ENCODE data around the gene FAM53A.
"Not testable (repeated sequence)": the region's sequence is repeated elsewhere in the genome, so short reads cannot be mapped to it uniquely, and the experiment has no call there.

The FAM53A gene

DNA sequence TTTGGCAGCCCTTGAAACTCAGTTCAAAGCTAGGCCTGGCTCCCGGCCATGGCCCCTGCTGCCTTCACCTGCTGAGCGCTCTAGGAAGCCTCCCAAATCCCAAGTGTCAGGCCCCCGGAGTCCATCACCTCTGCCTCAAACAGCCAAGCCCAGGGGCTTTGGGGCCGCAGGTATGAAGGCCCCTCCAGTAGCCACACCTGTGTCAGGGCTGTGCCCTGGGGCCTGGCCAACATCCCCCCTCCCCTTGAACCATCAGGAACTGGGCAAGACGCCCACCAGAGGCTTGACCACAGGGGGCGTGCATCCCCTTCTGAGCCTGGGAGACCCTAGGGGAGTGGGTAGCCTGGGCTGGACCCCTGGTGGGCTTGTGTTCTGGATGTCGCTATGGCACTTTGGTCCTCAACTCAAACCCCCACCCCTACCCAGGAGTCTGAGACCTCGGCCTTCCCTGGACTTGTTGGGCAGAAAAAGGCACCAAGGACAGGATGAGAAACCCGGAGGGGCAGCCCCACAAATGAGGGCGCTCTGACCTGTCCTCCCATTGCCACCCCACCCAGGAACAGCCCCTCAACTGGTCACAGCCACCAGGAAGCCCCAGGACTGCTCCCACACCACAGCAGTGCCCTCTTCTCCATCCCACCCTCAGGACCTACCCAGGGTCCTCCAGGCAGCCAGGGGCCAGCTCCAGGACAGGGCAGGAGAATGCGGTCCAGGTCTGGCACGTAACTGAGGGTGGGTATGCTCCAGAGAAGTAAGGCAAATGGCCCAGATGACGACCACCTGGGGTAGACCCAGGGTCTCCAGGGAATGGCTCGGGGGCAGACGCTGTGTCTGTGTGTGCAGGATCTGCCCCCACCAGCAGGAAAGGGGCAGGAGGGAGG, 32.2 kb upstream of the FAM53A start:
- no peak for DNase-seq (ENCODE audit: low spot score)

GRCh38 chr4:1715002-1715758, 31.1 kb upstream of the FAM53A start:
- no peak for DNase-seq (ENCODE audit: low spot score)

GRCh38 chr4:1714303-1715001, 30.3 kb upstream of the FAM53A start:
- no peak for DNase-seq (ENCODE audit: low spot score)

- DNase-seq (ENCODE audit: low spot score), result no peak
These were observed 29.1 kb upstream of the FAM53A start for GRCh38 chr4:1713003-1713851.

- DNase-seq (ENCODE audit: low spot score), result peak; percentile 99
These were observed 28.3 kb upstream of the FAM53A start, which contains the start of gene SLBP for GRCh38 chr4:1712216-1713002. Gene SLBP, minus strand, starts transcription at chr4:1712319. Its CDS starts 131 bp downstream, at chr4:1712188.

DNA sequence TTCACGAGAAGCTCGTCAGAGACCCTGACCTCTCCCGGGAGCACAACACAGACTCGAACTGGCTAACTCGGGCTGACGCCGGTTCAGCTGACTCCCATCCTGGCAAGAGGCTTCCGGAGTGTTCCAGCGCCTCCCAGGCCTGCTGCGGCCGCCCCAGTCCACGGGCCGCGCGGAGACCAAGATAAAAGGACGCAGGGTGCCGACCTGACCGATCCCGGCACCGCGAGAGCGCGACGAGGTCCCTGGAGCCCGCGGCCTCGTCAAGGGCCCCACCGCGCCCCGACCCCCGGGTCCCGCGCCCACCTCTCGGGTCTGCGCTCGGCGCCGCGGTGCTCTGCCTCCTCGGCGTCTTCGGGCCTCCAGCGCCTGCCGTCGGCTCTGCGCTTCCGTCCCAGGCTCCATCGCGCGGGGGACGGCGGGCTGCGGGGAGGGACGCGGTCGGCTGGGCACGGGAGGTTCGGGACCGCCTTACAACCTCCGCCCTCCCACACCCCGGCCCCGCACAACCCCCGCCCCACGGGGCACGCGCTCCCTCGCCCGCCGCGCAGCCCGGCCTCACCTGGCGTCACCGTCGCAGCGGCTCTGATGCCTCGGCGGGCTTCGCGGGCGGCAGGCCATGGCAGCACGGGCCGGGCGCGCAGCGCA, 27.6 kb upstream of the FAM53A start:
- no peak for DNase-seq (ENCODE audit: low spot score)

- peak; percentile 28 for DNase-seq (ENCODE audit: low spot score)
These were observed 27.0 kb upstream of the FAM53A start for GRCh38 chr4:1711055-1711570.

- DNase-seq (ENCODE audit: low spot score), result no peak
These were observed 24.5 kb upstream of the FAM53A start for GRCh38 chr4:1708581-1708980.

DNA sequence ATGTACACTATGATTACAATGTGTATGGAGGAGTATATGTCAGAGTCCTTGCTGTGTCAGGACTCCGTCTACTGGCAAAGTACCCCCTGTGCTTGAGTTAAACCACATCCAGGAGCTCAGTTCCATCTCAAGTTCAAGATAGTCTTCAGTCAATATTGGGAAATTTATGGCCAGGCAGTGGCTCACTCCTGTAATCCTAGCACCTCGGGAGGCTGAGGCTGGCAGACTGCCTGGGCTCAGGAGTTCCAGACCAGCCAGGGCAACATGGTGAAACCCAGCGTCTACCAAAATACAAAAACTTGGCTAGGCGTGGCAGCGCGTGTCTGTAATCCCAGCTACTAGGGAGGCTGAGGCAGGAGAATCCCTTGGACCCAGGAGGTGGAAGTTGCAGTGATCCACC, 22.2 kb upstream of the FAM53A start:
- DNase-seq (ENCODE audit: low spot score), result no peak

DNA sequence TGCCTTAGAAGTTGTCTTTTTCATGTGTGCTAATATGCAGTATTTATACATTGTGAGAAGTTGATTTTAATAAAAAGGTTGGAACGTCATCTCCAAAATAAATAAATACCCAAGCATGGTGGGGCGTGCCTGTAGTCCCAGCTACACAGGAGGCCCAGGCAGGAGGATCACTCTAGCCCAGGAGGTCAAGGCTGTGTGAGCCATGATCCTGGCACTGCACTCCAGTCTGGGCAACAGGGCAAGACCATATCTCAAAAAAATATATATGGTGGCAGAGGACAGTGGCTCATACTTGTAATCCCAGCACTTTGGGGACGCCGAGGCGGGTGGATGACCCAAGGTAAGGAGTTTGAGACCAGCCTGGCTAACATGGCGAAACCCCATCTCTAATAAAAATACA, 21.6 kb upstream of the FAM53A start:
- no peak for DNase-seq (ENCODE audit: low spot score)

- DNase-seq (ENCODE audit: low spot score), result no peak
These were observed 19.8 kb upstream of the FAM53A start for GRCh38 chr4:1703867-1704266.

DNA sequence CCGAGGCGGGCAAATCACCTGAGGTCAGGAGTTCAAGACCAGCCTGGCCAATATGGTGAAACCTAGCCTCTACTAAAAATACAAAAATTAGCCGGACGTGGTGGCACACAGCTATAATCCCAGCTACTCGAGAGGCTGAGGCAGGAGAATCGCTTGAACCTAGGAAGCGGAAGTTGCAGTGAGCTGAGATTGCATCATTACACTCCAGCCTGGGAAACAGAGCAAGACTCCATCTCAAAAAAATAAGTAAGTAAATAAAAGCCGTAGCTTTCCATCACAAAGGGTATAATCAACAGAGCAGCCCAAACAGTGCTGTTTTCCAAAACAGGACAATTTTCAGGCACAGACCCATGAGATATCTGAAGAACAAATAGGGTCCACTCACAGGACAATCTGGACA, 17.6 kb upstream of the FAM53A start:
- DNase-seq (ENCODE audit: low spot score), result not testable (repeated sequence)

GRCh38 chr4:1695913-1696312, 11.8 kb upstream of the FAM53A start:
- no peak for DNase-seq (ENCODE audit: low spot score)

GRCh38 chr4:1693131-1693896, 9.2 kb upstream of the FAM53A start:
- DNase-seq (ENCODE audit: low spot score), result peak; percentile 87

DNA sequence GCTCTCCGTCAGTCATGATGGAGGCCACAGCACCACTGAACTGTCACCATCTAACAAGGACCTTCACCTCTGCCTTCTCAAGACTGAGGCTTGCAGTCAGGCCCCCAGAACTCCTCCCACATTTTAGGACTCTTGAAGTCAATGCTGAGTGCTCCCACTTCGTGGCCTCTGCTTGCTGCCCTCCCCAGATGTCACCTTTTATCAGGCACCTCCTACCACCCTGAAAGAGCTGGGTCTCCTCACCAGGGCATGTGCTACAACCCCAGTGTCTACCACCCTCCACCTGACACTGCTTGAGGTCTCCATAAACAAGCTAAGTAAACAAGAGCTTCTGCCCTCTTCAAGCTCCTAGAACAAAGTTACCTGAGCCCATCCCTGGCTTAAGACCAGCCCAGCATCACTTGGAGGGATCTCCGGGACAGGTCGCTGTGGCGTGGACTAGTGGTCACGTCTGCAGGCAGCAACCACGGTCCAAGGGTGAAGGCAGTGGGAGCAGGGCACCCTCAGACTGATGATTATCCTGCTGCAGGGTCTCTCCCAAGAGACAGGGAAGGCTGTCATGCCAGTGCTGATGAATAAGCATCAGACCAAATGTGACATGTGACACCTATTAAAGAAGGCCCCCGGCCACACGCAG, 7.7 kb upstream of the FAM53A start:
- no peak for DNase-seq (ENCODE audit: low spot score)

GRCh38 chr4:1690698-1691097, 6.6 kb upstream of the FAM53A start:
- no peak for DNase-seq (ENCODE audit: low spot score)

DNA sequence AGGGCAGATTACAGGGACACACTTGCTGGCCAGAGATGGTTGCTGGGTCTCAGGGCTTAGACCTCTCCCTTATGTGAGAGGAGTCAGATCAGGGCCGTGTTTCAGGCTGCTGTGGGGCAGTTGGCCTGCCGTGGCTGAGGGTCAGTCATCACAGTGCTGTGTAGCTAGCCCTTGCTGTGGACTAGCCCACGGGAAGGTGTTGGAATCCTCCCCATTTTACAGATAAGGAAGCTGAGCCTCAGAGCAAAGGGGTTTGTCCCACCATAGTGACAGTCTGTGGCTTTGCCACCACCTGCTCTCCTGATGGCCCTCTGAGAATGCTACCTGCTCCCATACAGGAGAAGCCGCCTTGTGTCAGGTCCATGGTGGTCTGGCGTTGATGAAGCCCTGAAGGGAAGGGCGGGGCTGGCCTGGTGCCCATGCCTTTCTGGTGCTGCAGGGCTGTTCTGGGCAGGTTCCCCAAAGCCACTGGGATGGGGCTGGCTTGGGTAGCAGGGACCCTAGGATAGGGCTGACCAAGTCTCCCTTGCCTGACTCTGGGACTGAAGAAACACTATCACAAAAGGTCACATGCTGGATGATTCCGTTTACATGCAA, 2.4 kb upstream of the FAM53A start:
- DNase-seq (ENCODE audit: low spot score), result no peak

Measured in CD4-positive, alpha-beta T cell treated with Interleukin-2 at 100 ng/mL for 4 hours (primary cell).